ENCODE results near the gene PSMB5.

PSMB5 gene

GRCh38 chr14:23070262-23071129, 35.8 kb upstream of the PSMB5 start:
- Histone ChIP-seq H3K4me1 (ENCODE audit: control insufficient read depth, insufficient read depth, low read length) (peaks cover 16% of the 10 kb centered on the region), H3K4me3 (ENCODE audit: low read depth, low read length) (peak overlapping the region; percentile 65), H3K27ac (ENCODE audit: extremely low read depth, low read depth, low read length) (peak overlapping the region; percentile 84), H3K36me3 (ENCODE audit: control insufficient read depth in 2 of 2, insufficient read depth in 1 of 2, low read length in 2 of 2) (peaks cover 30 to 59% of the 10 kb centered on the region in 2 experiments), H3K9me3 (ENCODE audit: control insufficient read depth, insufficient read depth, low read depth, low read length) (no peaks in the 10 kb centered on the region)
- POLR2A ChIA-PET = interaction anchor here (1.2 to 3.5 kb wide), 4 partner anchors 8 to 25 kb away, joined by 7 to 48 read pairs (median 17); partner anchors contain the start of genes ACIN1 and C14orf119
- CTCF ChIA-PET = interaction anchor here (0.6 to 4.0 kb wide), 13 partner anchors 8 to 1161 kb away, joined by 3 to 21 read pairs (median 5); partner anchors contain the start of genes ACIN1 and C14orf119
- TF ChIP-seq ZNF707 (tag by site-specific recombination; IDR thresholded peaks at IDR 0.05) (no peak), BCL6B (tag by site-specific recombination; IDR thresholded peaks at IDR 0.05) (no peak), ZNF670 (tag by site-specific recombination; IDR thresholded peaks at IDR 0.05; ENCODE audit: low read depth) (no peak), ZFHX2 (tag by site-specific recombination; conservative IDR thresholded peaks at IDR 0.05) (peak; percentile 54), SP3 (tag by site-specific recombination; IDR thresholded peaks at IDR 0.05) (no peak), GLI2 (tag by site-specific recombination; IDR thresholded peaks at IDR 0.05; ENCODE audit: borderline replicate concordance, low read depth) (no peak), GLIS1 (tag by site-specific recombination; IDR thresholded peaks at IDR 0.05) (peak; percentile 64), ZNF624 (tag by site-specific recombination; IDR thresholded peaks at IDR 0.05) (no peak), ZBTB17 (tag by site-specific recombination; IDR thresholded peaks at IDR 0.05) (peak; percentile 71), PRDM1 (tag by site-specific recombination; IDR thresholded peaks at IDR 0.05) (peak; percentile 96), ZNF350 (tag by site-specific recombination; IDR thresholded peaks at IDR 0.05) (no peak), ZNF398 (tag by site-specific recombination; IDR thresholded peaks at IDR 0.05) (peak; percentile 30; the same call in 1 of the 2 replicates), ATF2 (tag by site-specific recombination; IDR thresholded peaks at IDR 0.05; ENCODE audit: low read depth) (no peak), MYNN (tag by site-specific recombination; IDR thresholded peaks at IDR 0.05; ENCODE audit: borderline replicate concordance) (no peak), ZBTB6 (tag by site-specific recombination; IDR thresholded peaks at IDR 0.05) (no peak), GLIS2 (tag by site-specific recombination; IDR thresholded peaks at IDR 0.05) (peak; percentile 37; the same call in 1 of the 2 replicates), ZNF792 (tag by site-specific recombination; IDR thresholded peaks at IDR 0.05) (no peak), PATZ1 (tag by site-specific recombination; IDR thresholded peaks at IDR 0.05) (peak; percentile 63), ZNF335 (tag by site-specific recombination; conservative IDR thresholded peaks at IDR 0.05) (0 out of 2 replicates have a peak, but pooled peaks have one; percentile 26), ZNF692 (tag by site-specific recombination; IDR thresholded peaks at IDR 0.05) (0 out of 2 replicates have a peak, but pooled peaks have one; percentile 28), ZNF211 (tag by site-specific recombination; IDR thresholded peaks at IDR 0.05; ENCODE audit: low read depth) (no peak), EGR2 (tag by site-specific recombination; IDR thresholded peaks at IDR 0.05; ENCODE audit: low read depth) (peak; percentile 71; the same call in 1 of the 2 replicates), ZNF837 (tag by site-specific recombination; IDR thresholded peaks at IDR 0.05) (no peak)

All from HEK293 (cell line).